Prostate gland (tissue), 2 donors: ENCODE results near the gene ATXN7. TPM values are rescaled to one million over a fixed set of nuclear protein-coding genes. Genes with fewer than 3 reads are reported as not detected.

Experiments used
- DNase-seq: peaks from one replicate; pipeline ENCODE4 v3.0.0-alpha.2; 2019; ENCODE audit warnings: low spot score
- H3K27ac ChIP-seq, 2 donors: fragments of 200-600 bp; sonication (generic); 2 replicates each; pipeline ENCODE4 v1.5.1; 2017 to 2019
- H3K27me3 ChIP-seq: fragments of 200-600 bp; sonication (generic); replicated peaks from 2 replicates; pipeline ENCODE4 v1.5.1; 2019; ENCODE audit not compliant: insufficient read depth
- H3K36me3 ChIP-seq, 2 donors: fragments of 200-600 bp; sonication (generic); 1 replicate in 1 of 2; 2 replicates in 1 of 2; pipeline versions ENCODE4 v1.5.1 to v1.8.1; 2017 to 2019
- H3K4me1 ChIP-seq: fragments of 200-600 bp; sonication (generic); replicated peaks from 2 replicates; pipeline ENCODE4 v1.5.1; 2019
- H3K4me3 ChIP-seq, 2 donors: fragments of 200-600 bp; sonication (generic); 2 replicates each; pipeline ENCODE4 v1.5.1; 2017 to 2019
- H3K9me3 ChIP-seq: fragments of 200-600 bp; sonication (generic); 2 replicates; pipeline ENCODE4 v1.5.1; 2017
- CTCF ChIP-seq, 4 experiments: fragments of 200-600 bp in 2 of 4; fragments of 450-650 bp in 2 of 4; sonication (generic) in 2 of 4; IDR thresholded peaks; 1 replicate in 3 of 4; 2 replicates in 1 of 4; pipeline ENCODE4 v1.5.1; 2016 to 2019; ENCODE audit warnings: antibody characterized with exemption in 4 of 4, mild to moderate bottlenecking in 2 of 4, moderate library complexity in 2 of 4
- POLR2A ChIP-seq: fragments of 450-650 bp; IDR thresholded peaks from one replicate; pipeline ENCODE4 v1.6.1; 2016; ENCODE audit warnings: antibody characterized with exemption, mild to moderate bottlenecking
- POLR2AphosphoS5 ChIP-seq: sonication (generic); formaldehyde crosslinking; IDR thresholded peaks from one replicate; pipeline ENCODE4 v1.6.1; 2017; ENCODE audit warnings: antibody characterized with exemption
- WGBS: methylation state at CpG from one replicate; pipeline ENCODE4 v1.1.5; 2018; 5-methylcytosine and 5-hydroxymethylcytosine counted together
- intact Hi-C: fragments of 100-400 bp; cut with DNase I; formaldehyde crosslinking; loops from one replicate; pipeline ENCODE4 v1.14.2; 2022
- total RNA-seq, 2 donors: library from RNA; depleted of rRNA; stranded (reverse); fragments of >200 nt; gene quantifications; one replicate each; pipeline ENCODE4 v1.1.0, GENCODE V29; 2016

The ATXN7 gene
- total RNA-seq: 10 to 100 TPM; 18.0 to 30.8 TPM

GRCh38 chr3:63863150-63864007 is at the start of gene ATXN7, which contains the start of gene THOC7:
Gene ATXN7 (plus strand): TSS chr3:63863867. CDS start chr3:63912599, 48,732 bp downstream.
Gene THOC7 (minus strand): TSS chr3:63863805. CDS start chr3:63863790, 15 bp downstream.
- intact Hi-C loops: no loop called here
- Histone ChIP-seq H3K27me3 (no peaks in the 10 kb centered on the region), H3K36me3 (no peaks in the 10 kb centered on the region), H3K4me3 (peak within 1 kb of the TSS; percentile 92 to 98), H3K27ac (peak within 1 kb of the TSS; percentile 86 to 89), H3K4me1 (no peaks in the 10 kb centered on the region), H3K9me3 (no peaks in the 10 kb centered on the region)
- peak; percentile 46 for DNase-seq
- under 1% methylated on average over 70 of the region's 98 CpGs for WGBS
- TF ChIP-seq CTCF (IDR thresholded peaks at IDR 0.05) (peak in 1 of 4 experiments; percentile 6), POLR2A (peak; percentile 12), POLR2AphosphoS5 (no peak)

GRCh38 chr3:63814237-63814636 is 49.4 kb upstream of the ATXN7 start:
- no peak overlapping the region for H3K27ac ChIP-seq
- no peaks in the 10 kb centered on the region for H3K27me3 ChIP-seq
- TF ChIP-seq CTCF (IDR thresholded peaks at IDR 0.05) (no peak), POLR2AphosphoS5 (no peak), POLR2A (no peak)
- no peaks in the 10 kb centered on the region for H3K9me3 ChIP-seq
- WGBS: 96% methylated on average over 3 of the region's 3 CpGs
- intact Hi-C loops: no loop called here
- no peak overlapping the region for H3K4me3 ChIP-seq
- no peaks in the 10 kb centered on the region for H3K36me3 ChIP-seq
- DNase-seq: no peak
- no peaks in the 10 kb centered on the region for H3K4me1 ChIP-seq

DNA sequence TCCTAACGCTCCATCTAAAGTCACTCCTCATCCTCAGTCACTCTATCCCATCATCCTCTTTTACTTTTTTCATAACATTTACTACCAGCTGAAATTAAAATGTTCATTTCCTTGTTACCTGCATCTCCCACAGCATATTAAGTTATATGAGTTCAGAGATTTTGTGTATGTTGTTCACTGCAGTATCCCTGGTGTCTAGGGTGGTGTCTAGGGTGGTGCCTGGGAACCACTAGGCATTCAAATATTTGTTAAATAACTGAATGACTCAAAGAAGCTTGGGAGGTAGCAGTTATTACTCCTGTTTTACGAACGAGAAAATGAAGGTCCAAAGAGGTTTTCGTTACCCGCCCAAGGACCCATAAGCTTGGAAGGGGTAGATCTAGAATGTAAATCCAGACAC is 46.4 kb upstream of the ATXN7 start:
- no peaks in the 10 kb centered on the region for H3K9me3 ChIP-seq
- no peaks in the 10 kb centered on the region for H3K4me1 ChIP-seq
- intact Hi-C loops: no loop called here
- no peak overlapping the region for H3K27ac ChIP-seq
- WGBS: 95% methylated on average over 5 of the region's 5 CpGs
- H3K27me3 ChIP-seq: no peaks in the 10 kb centered on the region
- no peak overlapping the region for H3K4me3 ChIP-seq
- no peaks in the 10 kb centered on the region for H3K36me3 ChIP-seq
- DNase-seq: no peak
- TF ChIP-seq POLR2A (no peak), POLR2AphosphoS5 (no peak), CTCF (IDR thresholded peaks at IDR 0.05) (no peak)

- H3K4me3 ChIP-seq: no peak overlapping the region
- no peaks in the 10 kb centered on the region for H3K27me3 ChIP-seq
- WGBS: 28% methylated on average over 10 of the region's 10 CpGs
- TF ChIP-seq POLR2AphosphoS5 (peak; percentile 16), CTCF (IDR thresholded peaks at IDR 0.05) (peak; percentile 77 to 89 (median 85)), POLR2A (no peak)
- no peaks in the 10 kb centered on the region for H3K36me3 ChIP-seq
- intact Hi-C loops: loop anchor here (2.0 kb wide), 1 partner anchor 468 kb away; no protein-coding TSS in a partner anchor
- H3K4me1 ChIP-seq: no peaks in the 10 kb centered on the region
- peak; percentile 61 for DNase-seq
- H3K27ac ChIP-seq: no peak overlapping the region
- no peaks in the 10 kb centered on the region for H3K9me3 ChIP-seq
These were observed 45.2 kb upstream of the ATXN7 start for GRCh38 chr3:63818282-63819150.
